Panc1 (cell line): ENCODE results near the gene NRP2.

Experiments used
- POLR2AphosphoS5 ChIP-seq: IDR thresholded peaks from 2 replicates; pipeline ENCODE4 v1.6.1; 2012; ENCODE audit warnings: mild to moderate bottlenecking, low read depth, low read length, moderate library complexity
- REST ChIP-seq, 2 experiments: IDR thresholded peaks; 2 replicates each; pipeline ENCODE4 v1.6.1; 2011 to 2012; ENCODE audit warnings: low read depth in 2 of 2, control low read depth in 1 of 2, low read length in 1 of 2, mild to moderate bottlenecking in 1 of 2, moderate library complexity in 1 of 2; ENCODE audit not compliant: insufficient read depth in 1 of 2
- TCF7L2 ChIP-seq: IDR thresholded peaks from 2 replicates; pipeline ENCODE4 v1.6.1; 2011; ENCODE audit warnings: mild to moderate bottlenecking, low read depth, low read length, inconsistent platforms
- TF ChIP-seq, protein P1 (sequence below): fragments of 450-650 bp; IDR thresholded peaks from 2 replicates; pipeline ENCODE4 v1.5.1; 2017; ENCODE audit warnings: mild to moderate bottlenecking

GRCh38 chr2:205731583-205731981, 49.3 kb downstream of the NRP2 start:
- TF ChIP-seq, protein P1, sequence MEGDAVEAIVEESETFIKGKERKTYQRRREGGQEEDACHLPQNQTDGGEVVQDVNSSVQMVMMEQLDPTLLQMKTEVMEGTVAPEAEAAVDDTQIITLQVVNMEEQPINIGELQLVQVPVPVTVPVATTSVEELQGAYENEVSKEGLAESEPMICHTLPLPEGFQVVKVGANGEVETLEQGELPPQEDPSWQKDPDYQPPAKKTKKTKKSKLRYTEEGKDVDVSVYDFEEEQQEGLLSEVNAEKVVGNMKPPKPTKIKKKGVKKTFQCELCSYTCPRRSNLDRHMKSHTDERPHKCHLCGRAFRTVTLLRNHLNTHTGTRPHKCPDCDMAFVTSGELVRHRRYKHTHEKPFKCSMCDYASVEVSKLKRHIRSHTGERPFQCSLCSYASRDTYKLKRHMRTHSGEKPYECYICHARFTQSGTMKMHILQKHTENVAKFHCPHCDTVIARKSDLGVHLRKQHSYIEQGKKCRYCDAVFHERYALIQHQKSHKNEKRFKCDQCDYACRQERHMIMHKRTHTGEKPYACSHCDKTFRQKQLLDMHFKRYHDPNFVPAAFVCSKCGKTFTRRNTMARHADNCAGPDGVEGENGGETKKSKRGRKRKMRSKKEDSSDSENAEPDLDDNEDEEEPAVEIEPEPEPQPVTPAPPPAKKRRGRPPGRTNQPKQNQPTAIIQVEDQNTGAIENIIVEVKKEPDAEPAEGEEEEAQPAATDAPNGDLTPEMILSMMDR = no peak
- TF ChIP-seq POLR2AphosphoS5 (no peak), REST (IDR thresholded peaks at IDR 0.05; ENCODE audit: insufficient read depth in 1 of 2, low read depth in 2 of 2, low read length in 1 of 2) (no peak), TCF7L2 (no peak)
